Measurements from ENCODE around the gene ZNF236.
A peak's percentile ranks its signal among the peaks of the same experiment; 100 is the strongest.

Gene ZNF236

DNA sequence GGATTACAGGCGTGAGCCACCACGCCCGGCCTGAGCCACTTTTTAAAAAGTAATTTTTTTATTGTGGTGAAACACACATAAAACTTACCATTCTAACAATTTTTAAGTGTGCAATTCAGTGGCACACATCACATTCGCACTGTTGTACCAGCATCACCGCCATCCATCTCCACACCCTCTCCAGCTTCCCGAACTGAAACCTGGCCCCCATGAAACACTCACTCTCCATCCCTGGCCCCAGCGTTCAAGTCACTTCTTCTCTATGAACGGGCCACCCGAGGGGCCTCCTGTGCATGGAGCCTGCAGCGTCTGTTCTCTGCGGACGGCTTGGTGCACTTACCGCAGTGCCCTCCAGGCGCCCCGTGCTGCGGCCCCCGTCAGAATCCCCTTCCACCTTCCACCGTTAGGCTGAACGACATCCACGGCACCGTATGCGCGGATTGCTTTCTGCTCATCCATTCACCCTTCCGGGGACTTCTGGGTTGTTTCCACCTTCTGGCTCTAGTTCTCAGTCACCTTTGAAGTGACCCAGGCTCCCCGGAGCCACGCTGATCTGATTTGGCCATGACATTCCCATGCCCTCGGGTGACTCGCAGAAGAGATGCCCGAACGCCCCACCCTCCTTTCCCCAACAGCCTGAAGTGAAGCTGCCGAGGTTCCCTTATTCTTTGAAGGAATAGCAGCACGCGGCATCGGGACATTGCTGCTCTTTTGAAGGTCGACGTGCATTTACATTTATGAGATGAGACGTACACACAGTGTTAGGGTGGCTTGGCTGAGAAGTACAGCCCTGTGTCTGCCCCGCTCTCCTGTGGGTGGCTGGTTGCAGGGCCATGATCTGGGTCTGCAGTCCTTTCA, 175.8 kb downstream of the ZNF236 start:
- Mint-ChIP-seq H3K36me3 (no peaks in the 10 kb centered on the region), H3K4me3 (no peak overlapping the region), H3K9me3 (no peaks in the 10 kb centered on the region), H3K27me3 (peaks cover 3% of the 10 kb centered on the region), H3K27ac (no peak overlapping the region), H3K4me1 (peaks cover 2% of the 10 kb centered on the region)
- ATAC-seq (ENCODE audit: low read depth) (no peak), DNase-seq (ENCODE audit: low spot score in 2 of 2) (no peak)

GRCh38 chr18:76999077-76999476, 176.7 kb downstream of the ZNF236 start:
- H3K4me1 Mint-ChIP-seq: peaks cover 4% of the 10 kb centered on the region
- no peaks in the 10 kb centered on the region for H3K36me3 Mint-ChIP-seq
- no peak for DNase-seq (ENCODE audit: low spot score in 2 of 2)
- H3K9me3 Mint-ChIP-seq: no peaks in the 10 kb centered on the region
- no peak overlapping the region for H3K27ac Mint-ChIP-seq
- H3K4me3 Mint-ChIP-seq: no peak overlapping the region
- no peak for ATAC-seq (ENCODE audit: low read depth)
- H3K27me3 Mint-ChIP-seq: peaks cover 3% of the 10 kb centered on the region

DNA sequence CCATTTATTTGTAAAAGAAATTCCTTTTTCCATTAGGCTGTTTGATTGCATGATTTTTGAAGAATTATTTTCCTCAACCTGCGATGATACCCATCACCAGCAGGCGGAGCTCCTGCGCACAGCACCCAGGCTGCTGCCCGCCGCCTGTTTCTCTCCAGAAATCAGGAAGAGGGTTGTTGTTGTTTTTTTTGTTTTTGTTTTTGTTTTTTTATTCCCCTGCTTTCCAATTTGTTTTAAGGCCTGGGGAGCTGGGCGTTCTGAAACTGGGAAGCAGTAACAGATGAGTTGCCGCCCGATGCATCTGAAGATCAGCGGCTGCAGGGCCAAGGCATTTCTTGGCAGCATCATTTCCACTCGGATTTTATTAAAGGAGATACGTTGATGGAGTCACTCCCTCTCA, 178.2 kb downstream of the ZNF236 start:
- Mint-ChIP-seq H3K4me1 (peaks cover 10% of the 10 kb centered on the region), H3K4me3 (no peak overlapping the region), H3K27ac (no peak overlapping the region), H3K36me3 (no peaks in the 10 kb centered on the region), H3K9me3 (no peaks in the 10 kb centered on the region), H3K27me3 (peaks cover 3% of the 10 kb centered on the region)
- ATAC-seq (ENCODE audit: low read depth) (no peak), DNase-seq (ENCODE audit: low spot score in 2 of 2) (peak; percentile 56 to 57)

DNA sequence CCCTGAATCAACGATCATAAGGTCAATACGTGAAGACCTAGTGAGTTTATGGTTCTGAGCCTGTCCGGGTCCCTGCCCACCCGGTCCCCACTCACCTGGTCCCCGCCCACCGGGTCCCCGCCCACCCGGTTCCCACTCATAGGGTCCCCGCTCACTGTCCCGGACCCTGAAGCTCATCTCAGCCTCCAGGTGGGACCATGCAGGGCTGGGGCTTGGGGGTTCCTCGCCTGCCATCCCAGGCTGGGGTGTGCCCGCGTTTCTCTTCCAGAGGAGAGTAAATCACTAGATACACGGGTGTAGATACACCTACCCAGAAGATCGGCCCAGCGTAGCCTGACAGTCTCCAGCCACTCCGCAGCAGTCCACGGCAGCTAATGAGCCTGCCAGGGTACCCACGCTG, 178.7 kb downstream of the ZNF236 start:
- no peak overlapping the region for H3K4me3 Mint-ChIP-seq
- no peak overlapping the region for H3K27ac Mint-ChIP-seq
- ATAC-seq (ENCODE audit: low read depth): no peak
- no peak for DNase-seq (ENCODE audit: low spot score in 2 of 2)
- H3K4me1 Mint-ChIP-seq: peaks cover 10% of the 10 kb centered on the region
- peaks cover 3% of the 10 kb centered on the region for H3K27me3 Mint-ChIP-seq
- no peaks in the 10 kb centered on the region for H3K9me3 Mint-ChIP-seq
- H3K36me3 Mint-ChIP-seq: no peaks in the 10 kb centered on the region

- Mint-ChIP-seq H3K27ac (no peak overlapping the region), H3K36me3 (no peaks in the 10 kb centered on the region)
- ATAC-seq (ENCODE audit: low read depth): no peak
Measured at GRCh38 chr18:77001979-77002378, 179.6 kb downstream of the ZNF236 start.

GRCh38 chr18:77002496-77002895, 180.1 kb downstream of the ZNF236 start:
- no peak for ATAC-seq (ENCODE audit: low read depth)
- Mint-ChIP-seq H3K27me3 (peaks cover 3% of the 10 kb centered on the region), H3K4me1 (peaks cover 19% of the 10 kb centered on the region), H3K27ac (peak overlapping the region; percentile 21), H3K4me3 (no peak overlapping the region), H3K9me3 (no peaks in the 10 kb centered on the region), H3K36me3 (no peaks in the 10 kb centered on the region)
- no peak for DNase-seq (ENCODE audit: low spot score in 2 of 2)

More at GRCh38 chr18:77001979-77002378, 179.6 kb downstream of the ZNF236 start:
- H3K9me3 Mint-ChIP-seq: no peaks in the 10 kb centered on the region
- no peak overlapping the region for H3K4me3 Mint-ChIP-seq
- H3K4me1 Mint-ChIP-seq: peaks cover 14% of the 10 kb centered on the region
- no peak for DNase-seq (ENCODE audit: low spot score in 2 of 2)
- H3K27me3 Mint-ChIP-seq: peaks cover 3% of the 10 kb centered on the region

GRCh38 chr18:77003316-77003715, 181.0 kb downstream of the ZNF236 start:
- Mint-ChIP-seq H3K27ac (no peak overlapping the region), H3K36me3 (no peaks in the 10 kb centered on the region), H3K9me3 (no peaks in the 10 kb centered on the region), H3K27me3 (peaks cover 1% of the 10 kb centered on the region), H3K4me3 (no peak overlapping the region), H3K4me1 (peaks cover 20% of the 10 kb centered on the region)
- ATAC-seq (ENCODE audit: low read depth) (no peak), DNase-seq (ENCODE audit: low spot score in 2 of 2) (no peak)

DNA sequence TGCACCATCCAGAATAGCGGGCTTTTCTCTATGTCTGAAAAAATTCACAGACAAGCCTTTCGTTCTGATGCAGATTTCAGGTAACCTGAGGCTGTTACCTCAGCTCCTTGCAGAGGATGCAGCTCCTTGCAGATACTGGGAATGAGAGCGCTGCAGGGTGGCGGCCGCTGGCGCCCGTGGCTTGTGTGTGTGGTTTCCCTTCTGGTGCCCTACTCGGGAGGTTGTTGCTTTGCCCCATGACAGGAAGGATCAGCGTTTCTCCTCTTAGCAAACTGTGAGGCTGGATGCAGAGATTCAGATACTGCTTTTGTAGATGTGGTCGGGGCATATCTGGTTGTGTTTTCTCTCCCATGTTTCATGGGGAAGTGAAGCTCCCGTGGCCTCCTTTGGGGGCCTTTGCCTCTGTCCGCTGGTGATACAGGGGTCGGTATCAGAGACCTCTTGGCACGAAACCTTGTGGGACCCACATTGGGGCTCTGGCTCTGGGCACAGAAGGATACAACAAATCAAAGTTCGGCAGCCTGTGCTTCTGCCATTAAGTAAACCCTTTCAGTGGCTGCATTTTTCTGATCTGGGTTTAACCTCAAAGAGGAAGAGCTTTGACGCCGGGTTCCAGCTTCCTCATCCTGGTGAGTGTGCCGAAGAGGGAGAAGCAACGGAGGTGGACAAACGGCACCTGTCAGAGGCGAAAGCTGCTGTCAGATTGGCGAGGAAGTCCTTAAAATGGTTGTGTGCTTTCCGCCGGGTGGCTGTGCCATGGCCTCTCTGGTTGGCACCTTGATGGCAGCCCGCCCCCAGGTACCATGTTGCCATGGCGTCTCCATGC, 182.4 kb downstream of the ZNF236 start:
- DNase-seq (ENCODE audit: low spot score in 2 of 2) (no peak), ATAC-seq (ENCODE audit: low read depth) (peak; percentile 37)
- Mint-ChIP-seq H3K4me3 (peak overlapping the region; percentile 66), H3K27ac (no peak overlapping the region), H3K27me3 (no peaks in the 10 kb centered on the region), H3K9me3 (no peaks in the 10 kb centered on the region), H3K36me3 (peaks cover 3% of the 10 kb centered on the region), H3K4me1 (peaks cover 20% of the 10 kb centered on the region)

- H3K27ac Mint-ChIP-seq: no peak overlapping the region
- ATAC-seq (ENCODE audit: low read depth): no peak
- H3K9me3 Mint-ChIP-seq: no peaks in the 10 kb centered on the region
- peaks cover 7% of the 10 kb centered on the region for H3K36me3 Mint-ChIP-seq
- H3K27me3 Mint-ChIP-seq: no peaks in the 10 kb centered on the region
- no peak overlapping the region for H3K4me3 Mint-ChIP-seq
- H3K4me1 Mint-ChIP-seq: peaks cover 24% of the 10 kb centered on the region
- DNase-seq (ENCODE audit: low spot score in 2 of 2): no peak
Measured at GRCh38 chr18:77005651-77006195, 183.4 kb downstream of the ZNF236 start.

DNA sequence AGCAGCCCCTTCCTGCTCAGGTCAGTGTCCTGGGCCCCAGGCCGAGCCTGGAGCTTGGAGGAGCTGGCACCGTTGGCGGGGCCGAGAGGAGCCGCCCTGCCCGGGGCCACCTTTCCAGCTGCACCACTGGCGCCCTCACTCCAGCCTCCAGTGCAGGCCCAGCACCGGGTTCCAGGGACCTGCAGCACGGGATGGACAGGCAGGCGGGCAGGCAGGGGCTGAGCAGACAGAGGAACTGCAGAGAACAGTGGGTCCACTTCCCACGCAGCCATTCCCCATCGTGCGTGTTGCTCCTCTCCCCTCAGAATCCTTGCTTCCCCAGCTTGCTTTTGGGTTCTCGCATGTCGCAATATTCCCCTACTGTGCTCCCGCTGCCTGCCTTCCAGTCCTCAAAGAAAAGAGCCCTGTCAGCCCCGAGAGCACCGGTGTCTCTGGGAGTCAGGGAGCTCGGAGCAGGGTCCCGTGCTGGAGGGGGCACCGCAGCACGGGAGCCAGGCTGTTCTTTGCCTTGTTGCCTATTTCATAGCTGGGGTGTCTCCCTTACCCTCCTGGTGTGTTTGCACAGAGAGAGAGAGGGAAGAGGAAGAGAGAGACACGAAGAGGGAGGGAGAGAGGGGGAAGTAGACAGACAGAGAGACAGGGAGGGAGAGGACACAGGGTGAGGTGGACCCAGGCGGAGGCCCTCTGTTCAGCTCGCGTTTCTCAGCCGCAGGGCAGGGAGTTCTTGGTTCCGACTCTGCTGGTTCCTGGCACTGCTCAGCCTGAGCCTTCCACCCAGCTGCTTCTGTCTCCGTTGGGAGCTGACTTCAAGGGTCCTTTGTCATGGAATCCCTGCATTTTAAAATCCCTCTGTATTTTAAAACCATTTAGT, 184.2 kb downstream of the ZNF236 start:
- no peaks in the 10 kb centered on the region for H3K9me3 Mint-ChIP-seq
- no peaks in the 10 kb centered on the region for H3K27me3 Mint-ChIP-seq
- H3K4me1 Mint-ChIP-seq: peaks cover 25% of the 10 kb centered on the region
- no peak overlapping the region for H3K4me3 Mint-ChIP-seq
- H3K27ac Mint-ChIP-seq: no peak overlapping the region
- DNase-seq (ENCODE audit: low spot score in 2 of 2) (no peak), ATAC-seq (ENCODE audit: low read depth) (no peak)
- H3K36me3 Mint-ChIP-seq: peaks cover 9% of the 10 kb centered on the region

DNA sequence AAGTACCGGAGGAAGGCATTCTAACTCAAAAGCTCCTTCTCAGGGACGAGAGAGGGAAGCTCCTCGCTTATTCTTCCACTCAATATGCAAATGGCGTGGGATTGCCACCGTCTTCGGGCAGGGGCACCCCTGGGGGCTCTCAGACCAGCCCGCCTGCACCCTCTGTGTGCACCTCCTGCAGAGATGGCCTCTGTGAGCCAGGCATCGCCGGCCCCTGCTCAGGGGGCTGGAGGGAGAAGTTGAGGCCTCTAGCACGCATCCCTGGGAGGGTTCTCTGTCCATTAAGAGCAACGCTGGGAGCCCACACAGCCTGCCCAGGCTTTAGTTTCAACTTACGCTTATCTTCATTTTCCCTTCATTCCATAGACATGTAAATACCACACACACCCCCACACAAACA, 184.9 kb downstream of the ZNF236 start:
- no peak for ATAC-seq (ENCODE audit: low read depth)
- peaks cover 24% of the 10 kb centered on the region for H3K4me1 Mint-ChIP-seq
- no peaks in the 10 kb centered on the region for H3K27me3 Mint-ChIP-seq
- H3K9me3 Mint-ChIP-seq: no peaks in the 10 kb centered on the region
- DNase-seq (ENCODE audit: low spot score in 2 of 2): no peak
- no peak overlapping the region for H3K4me3 Mint-ChIP-seq
- H3K27ac Mint-ChIP-seq: no peak overlapping the region
- H3K36me3 Mint-ChIP-seq: peaks cover 14% of the 10 kb centered on the region

- no peaks in the 10 kb centered on the region for H3K27me3 Mint-ChIP-seq
- DNase-seq (ENCODE audit: low spot score in 2 of 2) (no peak), ATAC-seq (ENCODE audit: low read depth) (no peak)
- no peaks in the 10 kb centered on the region for H3K9me3 Mint-ChIP-seq
- peaks cover 14% of the 10 kb centered on the region for H3K36me3 Mint-ChIP-seq
- H3K27ac Mint-ChIP-seq: no peak overlapping the region
- no peak overlapping the region for H3K4me3 Mint-ChIP-seq
- H3K4me1 Mint-ChIP-seq: peaks cover 23% of the 10 kb centered on the region
Measured at GRCh38 chr18:77008006-77008405, 185.6 kb downstream of the ZNF236 start.

- no peaks in the 10 kb centered on the region for H3K27me3 Mint-ChIP-seq
- H3K36me3 Mint-ChIP-seq: peaks cover 17% of the 10 kb centered on the region
- ATAC-seq (ENCODE audit: low read depth): no peak
- no peak overlapping the region for H3K4me3 Mint-ChIP-seq
- peaks cover 22% of the 10 kb centered on the region for H3K4me1 Mint-ChIP-seq
- no peak overlapping the region for H3K27ac Mint-ChIP-seq
- no peaks in the 10 kb centered on the region for H3K9me3 Mint-ChIP-seq
- no peak for DNase-seq (ENCODE audit: low spot score in 2 of 2)
Measured at GRCh38 chr18:77008576-77009315, 186.4 kb downstream of the ZNF236 start.

Data from memory B cell (primary cell).